ENCODE data around the gene PVRIG.
"Not testable (repeated sequence)": the region's sequence is repeated elsewhere in the genome, so short reads cannot be mapped to it uniquely, and the experiment has no call there.

- not testable (repeated sequence) for TF ChIP-seq EZH2phosphoT487 (IDR thresholded peaks at IDR 0.05; ENCODE audit: borderline replicate concordance, low read depth, low read length)
- TF ChIP-seq, protein P1, sequence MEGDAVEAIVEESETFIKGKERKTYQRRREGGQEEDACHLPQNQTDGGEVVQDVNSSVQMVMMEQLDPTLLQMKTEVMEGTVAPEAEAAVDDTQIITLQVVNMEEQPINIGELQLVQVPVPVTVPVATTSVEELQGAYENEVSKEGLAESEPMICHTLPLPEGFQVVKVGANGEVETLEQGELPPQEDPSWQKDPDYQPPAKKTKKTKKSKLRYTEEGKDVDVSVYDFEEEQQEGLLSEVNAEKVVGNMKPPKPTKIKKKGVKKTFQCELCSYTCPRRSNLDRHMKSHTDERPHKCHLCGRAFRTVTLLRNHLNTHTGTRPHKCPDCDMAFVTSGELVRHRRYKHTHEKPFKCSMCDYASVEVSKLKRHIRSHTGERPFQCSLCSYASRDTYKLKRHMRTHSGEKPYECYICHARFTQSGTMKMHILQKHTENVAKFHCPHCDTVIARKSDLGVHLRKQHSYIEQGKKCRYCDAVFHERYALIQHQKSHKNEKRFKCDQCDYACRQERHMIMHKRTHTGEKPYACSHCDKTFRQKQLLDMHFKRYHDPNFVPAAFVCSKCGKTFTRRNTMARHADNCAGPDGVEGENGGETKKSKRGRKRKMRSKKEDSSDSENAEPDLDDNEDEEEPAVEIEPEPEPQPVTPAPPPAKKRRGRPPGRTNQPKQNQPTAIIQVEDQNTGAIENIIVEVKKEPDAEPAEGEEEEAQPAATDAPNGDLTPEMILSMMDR (conservative IDR thresholded peaks at IDR 0.05; ENCODE audit: low read length): not testable (repeated sequence)
Observed at GRCh38 chr7:100195901-100196322, 23.8 kb upstream of the PVRIG start.

All from OCI-LY7 (cell line).